GM18861 (cell line): ENCODE measurements around the gene OR2B2.
A peak's percentile ranks its signal among the peaks of the same experiment; 100 is the strongest.

Experiments used
- ATAC-seq: cut with Tn5 transposase; IDR thresholded peaks from one replicate; pipeline ENCODE4 v1.9.1; 2021; ENCODE audit not compliant: unreplicated experiment

The OR2B2 gene

GRCh38 chr6:27893836-27894807 lies 18.1 kb downstream of the OR2B2 start:
- ATAC-seq = no peak

DNA sequence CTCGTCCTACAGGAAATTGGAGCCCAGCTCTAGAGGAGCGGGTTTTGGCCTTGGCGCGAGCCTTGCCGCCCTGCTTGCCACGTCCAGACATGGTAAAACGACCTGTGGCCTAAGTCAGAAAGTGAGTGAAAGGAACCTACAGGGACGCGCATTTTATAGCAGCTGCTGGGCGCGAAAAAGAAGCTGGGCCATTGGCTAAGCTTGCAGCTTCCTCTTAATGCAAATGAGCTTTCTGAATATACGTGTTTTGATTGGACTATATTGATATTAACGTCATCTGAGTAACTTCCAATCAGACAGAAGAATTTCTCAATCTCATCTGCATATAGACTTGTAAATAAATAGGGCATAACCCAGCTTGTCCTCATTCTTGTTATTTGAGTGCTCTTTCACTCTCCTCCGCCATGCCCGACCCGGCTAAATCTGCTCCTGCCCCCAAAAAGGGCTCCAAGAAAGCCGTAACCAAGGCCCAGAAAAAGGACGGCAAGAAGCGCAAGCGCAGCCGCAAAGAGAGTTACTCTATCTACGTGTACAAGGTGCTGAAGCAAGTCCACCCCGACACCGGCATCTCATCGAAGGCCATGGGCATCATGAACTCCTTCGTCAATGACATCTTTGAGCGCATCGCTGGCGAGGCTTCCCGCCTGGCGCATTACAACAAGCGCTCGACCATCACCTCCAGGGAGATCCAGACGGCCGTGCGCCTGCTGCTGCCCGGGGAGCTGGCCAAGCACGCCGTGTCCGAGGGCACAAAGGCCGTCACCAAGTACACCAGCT lies 18.9 kb downstream of the OR2B2 start:
- peak; percentile 53 for ATAC-seq

DNA sequence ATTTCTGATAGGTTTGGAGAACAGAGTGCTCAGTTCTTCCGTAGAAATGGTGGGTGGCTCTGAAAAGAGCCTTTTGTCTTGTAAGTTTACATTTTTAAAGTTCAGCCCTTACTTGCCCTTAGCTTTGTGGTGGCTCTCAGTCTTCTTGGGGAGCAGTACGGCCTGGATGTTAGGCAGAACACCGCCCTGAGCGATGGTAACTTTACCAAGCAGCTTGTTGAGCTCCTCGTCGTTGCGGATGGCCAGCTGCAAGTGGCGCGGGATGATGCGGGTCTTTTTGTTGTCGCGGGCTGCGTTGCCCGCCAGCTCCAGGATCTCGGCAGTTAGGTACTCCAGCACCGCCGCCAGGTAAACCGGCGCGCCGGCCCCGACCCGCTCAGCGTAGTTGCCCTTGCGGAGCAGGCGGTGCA lies 19.5 kb downstream of the OR2B2 start:
- ATAC-seq = no peak

DNA sequence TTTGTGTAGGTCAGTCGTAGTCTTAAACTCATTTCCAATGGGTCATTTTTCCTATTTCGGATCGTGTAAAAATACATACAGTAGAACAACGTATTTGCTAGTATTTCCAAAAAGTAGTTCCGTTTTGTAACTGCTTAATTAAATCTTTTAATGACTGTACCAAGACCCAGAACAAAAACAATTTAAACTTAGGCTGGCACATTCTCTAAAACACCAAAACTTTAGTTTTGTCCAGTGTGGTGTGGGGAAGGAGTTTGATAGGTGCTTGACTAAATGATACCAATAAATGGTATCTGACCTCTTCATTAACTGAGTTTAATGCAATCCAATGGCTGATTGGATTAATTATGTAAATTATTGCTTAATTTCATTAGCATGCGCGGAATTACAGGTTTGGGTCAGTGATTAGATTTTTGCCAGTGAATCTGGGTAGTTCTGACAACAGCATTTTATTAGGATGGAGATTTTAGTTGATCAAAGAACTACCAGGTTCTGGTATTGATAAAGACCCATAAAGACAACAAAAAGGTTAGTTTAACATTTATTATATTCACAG lies 20.8 kb downstream of the OR2B2 start:
- ATAC-seq = no peak

DNA sequence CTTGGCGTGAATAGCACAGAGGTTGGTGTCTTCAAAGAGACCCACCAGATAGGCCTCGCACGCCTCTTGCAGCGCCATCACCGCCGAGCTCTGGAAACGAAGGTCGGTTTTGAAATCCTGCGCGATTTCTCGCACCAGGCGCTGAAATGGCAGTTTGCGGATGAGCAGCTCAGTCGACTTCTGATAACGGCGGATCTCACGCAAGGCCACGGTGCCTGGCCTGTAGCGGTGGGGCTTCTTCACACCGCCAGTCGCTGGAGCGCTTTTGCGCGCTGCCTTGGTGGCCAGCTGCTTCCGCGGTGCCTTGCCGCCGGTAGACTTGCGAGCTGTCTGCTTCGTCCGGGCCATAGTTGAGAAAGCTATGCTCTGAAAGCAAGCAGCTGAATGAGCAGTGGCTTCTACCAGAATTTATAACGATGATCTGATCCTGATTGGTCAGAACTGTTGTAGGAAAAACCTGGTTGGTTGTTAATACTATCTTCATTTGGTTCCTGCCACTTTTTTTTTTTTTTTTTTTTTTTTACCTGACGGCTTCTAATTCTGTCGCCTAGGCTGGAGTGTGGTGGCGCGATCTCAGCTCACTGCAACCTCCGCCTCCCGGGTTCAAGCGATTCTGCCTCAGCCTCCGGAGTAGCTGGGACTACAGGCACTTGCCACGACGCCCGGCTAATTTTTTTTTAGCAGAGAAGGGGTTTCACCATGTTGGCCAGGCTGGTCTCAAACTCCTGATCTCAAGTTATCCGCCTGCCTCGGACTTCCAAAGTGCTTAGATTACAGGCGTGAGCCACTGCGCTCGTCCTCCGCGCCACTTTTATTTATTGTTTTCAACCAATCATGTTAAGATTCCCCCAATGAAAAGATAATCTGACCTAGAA lies 21.5 kb downstream of the OR2B2 start:
- ATAC-seq = peak; percentile 44

DNA sequence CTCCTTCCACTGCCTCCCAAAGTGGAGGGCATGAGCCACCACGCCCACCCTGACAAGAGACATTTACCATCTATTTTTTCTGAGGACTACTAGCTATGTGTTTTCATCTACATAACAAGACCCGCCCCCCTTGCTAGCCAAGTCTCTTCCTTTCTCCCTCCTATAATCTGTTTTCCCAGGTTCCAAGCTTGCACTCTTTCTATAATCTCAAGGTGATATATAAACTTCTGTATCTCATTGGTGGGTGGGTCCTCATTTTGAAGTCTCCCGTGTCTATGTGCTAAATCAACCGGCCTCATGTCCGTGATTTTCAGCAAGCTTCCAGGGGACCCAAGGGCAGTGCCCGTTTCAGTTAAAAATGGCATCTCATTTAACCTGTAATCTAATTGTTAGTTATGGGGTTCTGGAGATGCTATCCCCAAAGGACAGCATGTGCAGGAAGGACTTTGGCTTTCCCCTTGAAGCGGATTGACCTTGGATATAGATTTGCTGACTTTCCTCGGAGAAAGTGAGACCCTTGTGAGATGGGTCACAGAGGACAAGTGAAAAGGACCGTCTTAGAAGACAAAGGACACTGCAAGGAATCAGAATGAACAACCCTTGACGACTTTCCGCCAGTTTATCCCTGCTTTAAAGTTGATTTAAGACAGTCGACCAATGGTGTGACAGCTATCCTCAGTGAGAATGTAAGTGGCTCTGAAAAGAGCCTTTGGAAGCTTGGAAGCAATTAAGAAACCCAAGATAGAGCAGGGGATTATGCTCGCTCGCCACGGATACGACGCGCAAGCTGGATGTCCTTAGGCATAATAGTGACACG lies 22.4 kb downstream of the OR2B2 start:
- no peak for ATAC-seq

DNA sequence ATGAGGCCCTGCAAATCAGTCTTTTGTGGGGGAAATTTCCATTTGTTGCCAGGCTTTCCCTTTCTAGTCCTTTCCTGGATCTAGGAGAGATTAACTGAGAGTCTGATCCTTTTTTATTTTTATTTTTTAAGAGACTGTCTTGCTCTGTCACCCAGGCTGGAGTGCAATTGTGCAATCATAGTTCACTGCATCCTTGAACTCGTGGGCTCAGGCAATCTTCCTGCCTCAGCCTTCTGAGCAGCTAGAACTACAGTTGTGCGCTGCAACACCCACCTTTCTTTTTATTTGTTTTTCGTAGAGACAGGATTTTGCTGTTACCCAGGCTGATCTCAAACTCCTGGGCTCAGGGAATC lies 22.9 kb downstream of the OR2B2 start:
- ATAC-seq = no peak

DNA sequence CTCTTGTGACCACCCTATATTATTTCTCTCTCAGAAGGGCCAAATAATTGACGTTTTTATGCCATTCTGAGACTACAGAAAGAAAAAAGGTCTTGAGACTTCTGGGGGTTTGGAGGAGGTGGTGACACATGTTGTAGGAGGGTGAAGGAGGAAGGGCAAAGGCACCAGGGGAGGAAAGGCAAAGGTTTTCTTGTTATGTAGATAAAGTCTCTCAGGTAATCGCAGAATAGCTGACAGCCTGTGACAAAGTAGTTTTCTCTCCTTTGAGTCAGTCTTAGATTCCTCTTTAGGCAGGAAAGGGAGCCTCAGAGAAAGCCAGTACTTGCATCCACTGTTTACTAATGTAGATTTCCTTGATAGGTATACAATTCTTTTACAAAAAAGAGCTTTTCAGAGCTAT lies 23.6 kb downstream of the OR2B2 start:
- no peak for ATAC-seq

- no peak for ATAC-seq
Measured at GRCh38 chr6:27886073-27886472, 26.1 kb downstream of the OR2B2 start.

- no peak for ATAC-seq
Measured at GRCh38 chr6:27883136-27883535, 29.1 kb downstream of the OR2B2 start.

DNA sequence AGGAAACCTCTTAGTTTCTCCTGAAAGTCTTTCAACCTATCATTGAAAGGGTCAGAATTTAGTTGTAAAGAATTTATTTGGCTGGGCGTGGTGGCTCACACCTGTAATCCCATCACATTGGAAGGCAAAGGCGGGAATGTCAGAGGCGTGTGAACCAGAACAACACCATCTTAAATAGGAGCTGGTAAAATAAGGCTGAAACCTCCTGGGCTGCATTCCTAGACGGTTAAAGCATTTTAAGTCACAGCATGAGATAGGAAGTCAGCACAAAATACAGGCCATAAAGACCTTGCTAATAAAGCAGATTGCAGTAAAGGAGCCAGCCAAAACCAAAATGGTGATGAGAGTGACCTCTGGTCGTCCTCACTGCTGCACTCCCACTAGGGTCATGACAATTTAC lies 29.6 kb downstream of the OR2B2 start:
- ATAC-seq = no peak

DNA sequence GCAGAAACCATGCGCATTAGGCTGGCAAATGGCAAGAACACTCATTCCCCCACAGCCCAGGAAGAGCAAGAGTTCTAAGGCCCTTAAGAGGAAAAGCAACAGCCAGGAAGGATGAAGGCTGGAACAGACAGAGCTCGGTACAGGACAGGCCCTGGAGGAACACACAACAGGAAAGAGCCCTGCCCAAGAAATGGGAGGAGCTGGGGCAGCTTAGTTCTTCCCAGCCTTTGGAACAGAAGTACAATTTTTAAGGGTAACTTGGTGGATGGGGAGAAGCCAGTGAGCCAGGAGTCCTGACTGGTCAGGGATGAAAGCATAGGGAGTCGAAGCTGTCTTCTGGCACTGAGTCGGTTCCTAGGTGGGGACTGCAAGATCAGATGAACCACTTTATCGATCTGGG lies 32.4 kb downstream of the OR2B2 start:
- no peak for ATAC-seq

DNA sequence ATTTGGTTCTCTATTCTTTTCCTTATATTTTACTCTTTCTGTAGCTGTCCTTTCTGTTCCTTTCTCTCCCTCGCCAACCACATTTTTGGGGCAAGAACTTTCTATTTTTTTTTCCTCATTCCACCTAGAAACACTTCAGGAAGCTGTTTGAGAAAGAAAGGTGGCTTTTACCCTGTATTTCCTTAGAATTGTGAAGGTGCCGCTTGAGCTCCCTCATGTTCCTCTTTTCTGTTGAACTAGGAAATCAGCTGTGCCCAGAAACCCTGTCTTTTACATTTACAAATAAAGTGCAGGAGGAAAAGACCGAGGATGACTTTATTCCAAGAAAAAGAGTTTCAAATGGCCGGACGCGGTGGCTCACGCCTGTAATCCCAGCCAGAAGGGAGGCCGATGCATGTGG lies 38.2 kb downstream of the OR2B2 start:
- ATAC-seq = no peak

DNA sequence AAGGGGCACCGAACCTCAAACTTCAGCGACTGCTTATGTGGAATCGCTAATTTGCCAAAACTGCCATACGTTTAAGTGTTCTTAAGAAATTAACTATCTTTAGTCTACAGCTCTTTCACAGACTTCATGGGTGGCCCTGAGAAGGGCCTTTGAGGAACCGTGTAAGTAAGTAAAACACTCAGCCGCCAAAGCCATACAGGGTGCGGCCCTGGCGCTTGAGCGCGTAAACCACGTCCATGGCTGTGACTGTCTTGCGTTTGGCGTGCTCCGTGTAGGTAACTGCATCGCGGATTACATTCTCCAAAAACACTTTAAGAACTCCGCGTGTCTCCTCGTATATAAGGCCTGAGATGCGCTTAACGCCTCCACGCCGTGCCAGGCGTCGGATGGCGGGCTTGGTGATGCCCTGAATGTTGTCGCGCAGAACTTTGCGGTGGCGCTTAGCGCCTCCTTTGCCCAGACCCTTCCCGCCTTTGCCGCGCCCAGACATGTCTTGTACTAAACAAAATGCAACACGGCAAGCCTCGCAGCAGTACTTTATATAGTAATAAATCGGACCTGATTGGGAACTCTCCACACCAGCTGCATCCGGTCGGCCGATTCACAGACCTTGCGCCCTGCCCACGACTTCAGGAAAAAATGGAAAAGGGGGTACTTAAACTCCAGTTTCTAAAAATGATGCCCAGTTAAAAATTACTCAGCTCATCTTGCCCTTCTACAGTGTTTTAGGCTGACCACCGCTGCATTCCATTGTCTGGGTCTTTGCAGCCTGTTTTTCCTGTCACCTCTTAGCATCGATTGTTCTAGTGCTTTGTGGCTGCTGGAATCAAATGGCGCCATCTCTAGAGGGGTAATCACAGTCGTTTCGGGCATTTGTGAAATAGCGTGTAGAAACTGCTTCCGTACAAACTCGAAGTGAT lies 38.9 kb downstream of the OR2B2 start:
- ATAC-seq = peak; percentile 24

- ATAC-seq = peak; percentile 24
Measured at GRCh38 chr6:27872642-27873020, 39.6 kb downstream of the OR2B2 start.

- ATAC-seq = peak; percentile 43
Measured at GRCh38 chr6:27871924-27872638, 40.1 kb downstream of the OR2B2 start.

DNA sequence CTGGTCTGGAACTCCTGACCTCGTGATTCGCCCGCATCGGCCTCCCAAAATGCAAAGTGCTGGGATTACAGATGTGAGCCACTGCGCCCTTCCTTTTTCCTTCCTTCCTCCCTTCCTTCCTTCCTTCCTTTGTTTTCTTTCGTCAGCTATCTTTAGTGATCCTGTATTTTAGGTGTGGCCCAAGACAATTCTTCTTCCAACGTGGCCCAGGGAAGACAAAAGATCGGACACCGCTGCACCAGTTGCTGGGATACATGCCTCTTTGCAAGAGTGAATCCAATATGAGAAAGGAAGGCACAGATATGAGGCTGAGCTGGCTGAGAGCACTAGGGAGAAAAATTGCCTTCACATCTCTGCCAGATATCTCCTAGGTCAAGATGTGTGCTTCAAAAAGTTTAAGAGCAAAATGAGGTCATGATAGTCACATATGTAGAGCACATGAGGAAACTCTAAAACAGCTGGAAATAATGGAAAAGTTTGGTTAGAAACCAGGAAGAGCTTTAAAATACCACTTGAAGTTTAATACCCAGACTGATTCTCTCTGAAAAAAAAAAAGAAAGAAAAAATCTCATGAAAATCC lies 41.8 kb downstream of the OR2B2 start:
- ATAC-seq = no peak

DNA sequence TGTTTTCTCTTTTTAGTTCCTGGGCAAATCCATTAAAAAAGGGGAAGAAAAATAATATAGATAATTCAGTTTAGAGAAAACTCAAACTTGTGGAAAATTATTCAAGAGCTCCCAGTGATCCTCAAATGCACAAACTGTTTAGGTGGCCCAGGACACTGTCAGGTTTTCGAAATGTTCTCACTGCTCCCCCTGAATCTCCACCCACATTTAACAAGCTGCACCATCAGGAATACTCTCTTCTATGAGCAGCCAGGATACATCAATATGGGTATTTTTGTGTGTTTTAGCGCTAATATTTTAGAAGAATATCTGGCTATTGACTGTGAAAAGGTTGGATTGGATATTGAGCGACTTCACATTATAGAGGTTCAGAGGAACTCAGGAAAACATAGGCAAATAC lies 43.9 kb downstream of the OR2B2 start:
- ATAC-seq = no peak
